Raji (cell line): Measurements from ENCODE around the gene RPS6KA5.

Experiments
- POLR2A ChIP-seq: IDR thresholded peaks from 2 replicates; pipeline ENCODE4 v1.6.1; 2011; ENCODE audit warnings: low read depth, low read length, control low read depth; ENCODE audit not compliant: insufficient read depth

Gene RPS6KA5

DNA sequence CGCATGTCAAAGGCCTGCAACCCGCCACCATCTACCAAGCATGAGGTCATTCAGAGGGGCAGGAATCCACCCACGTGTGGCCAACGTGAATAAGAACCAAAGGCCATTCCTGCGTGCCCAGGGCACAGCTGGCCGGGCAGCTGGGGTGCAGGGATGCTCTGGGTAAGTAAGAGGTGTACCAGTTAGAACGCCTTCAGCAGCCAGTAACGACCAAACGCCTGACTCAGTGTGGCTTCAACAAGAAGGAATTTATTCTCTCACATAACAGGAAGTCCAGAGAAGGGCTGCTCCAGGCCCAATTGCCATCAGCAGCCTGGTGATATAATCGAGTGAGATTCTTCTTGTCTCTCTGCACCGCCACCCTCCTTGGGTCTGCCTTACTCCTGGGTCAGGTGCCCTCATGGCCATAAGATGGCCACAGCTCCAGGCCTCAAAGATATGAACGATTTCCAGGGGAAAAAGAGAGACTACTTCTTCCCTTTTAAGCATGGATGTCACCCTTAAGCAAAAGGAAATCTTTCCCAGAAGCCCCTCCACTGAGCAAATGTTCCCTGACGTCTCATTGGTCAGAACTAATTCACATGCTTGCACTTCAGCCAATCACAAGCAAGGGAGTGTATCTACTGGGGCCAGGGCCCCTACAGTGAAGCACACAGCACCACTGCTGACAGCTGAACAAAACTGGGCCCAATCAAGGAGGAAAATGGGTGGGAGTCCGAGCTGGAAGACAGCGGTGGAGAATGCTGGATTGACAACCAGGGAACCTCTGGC, 251.5 kb downstream of the RPS6KA5 start:
- TF ChIP-seq POLR2A: no peak

DNA sequence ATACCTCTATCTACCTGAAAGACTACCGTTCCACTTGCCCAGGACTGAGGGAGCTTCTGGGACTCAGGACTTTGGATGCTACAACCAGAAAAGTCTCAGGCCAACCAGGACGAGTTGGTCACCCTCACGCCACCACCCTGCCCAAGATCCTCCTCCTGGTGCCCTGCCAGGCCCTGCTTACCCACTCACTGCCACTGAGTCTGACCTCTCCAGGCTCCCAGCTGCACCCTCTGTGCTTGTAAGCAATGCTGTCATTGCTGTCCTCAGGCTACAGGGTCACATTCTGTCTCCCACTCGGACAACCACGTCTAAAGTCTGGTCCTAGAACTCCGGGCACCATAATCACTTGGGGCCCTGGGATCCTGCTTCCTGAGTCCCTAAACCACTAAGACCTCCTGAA, 253.4 kb downstream of the RPS6KA5 start:
- no peak for TF ChIP-seq POLR2A

GRCh38 chr14:90805662-90806540, 254.5 kb downstream of the RPS6KA5 start:
- TF ChIP-seq POLR2A: no peak

- no peak for TF ChIP-seq POLR2A
These were observed 255.4 kb downstream of the RPS6KA5 start for GRCh38 chr14:90805084-90805391.

DNA sequence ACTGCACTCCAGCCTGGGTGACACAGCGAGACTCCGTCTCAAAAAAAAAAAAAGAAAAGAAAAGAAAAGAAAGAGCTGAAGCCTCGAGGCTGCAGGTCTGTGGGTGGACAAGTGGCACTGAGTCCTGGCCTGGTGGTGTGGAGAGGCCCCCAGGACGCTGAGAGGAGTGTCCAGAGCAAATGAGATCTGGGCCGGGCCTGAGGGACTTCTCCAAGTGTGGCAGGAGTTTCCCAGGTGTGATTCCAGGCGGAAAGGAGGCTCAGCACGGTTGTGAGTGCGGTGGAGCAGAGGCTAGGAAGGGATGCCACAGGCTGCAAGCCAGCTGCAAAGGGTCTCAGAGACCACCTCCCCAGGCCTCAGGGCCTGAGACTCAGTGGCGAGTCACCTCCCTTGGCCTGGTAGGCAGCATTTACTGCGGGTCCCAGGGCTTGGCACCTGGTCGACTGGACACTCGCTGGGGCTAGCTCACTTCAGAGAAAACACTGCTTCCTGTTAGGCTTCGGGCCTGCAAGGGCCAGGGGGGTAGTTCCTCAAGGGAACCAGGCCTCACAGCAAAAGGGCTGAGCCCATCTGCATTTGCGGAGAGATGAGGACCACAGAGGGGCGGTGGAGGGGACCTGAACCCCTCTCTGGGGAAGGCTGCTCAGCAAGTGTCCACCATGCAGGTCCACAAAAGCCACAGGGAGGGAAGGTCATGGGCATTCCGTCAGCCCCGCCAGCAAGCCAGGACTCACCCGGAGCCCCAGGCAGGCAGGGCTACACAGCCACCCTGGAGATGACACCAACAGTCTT, 256.0 kb downstream of the RPS6KA5 start:
- TF ChIP-seq POLR2A: no peak

DNA sequence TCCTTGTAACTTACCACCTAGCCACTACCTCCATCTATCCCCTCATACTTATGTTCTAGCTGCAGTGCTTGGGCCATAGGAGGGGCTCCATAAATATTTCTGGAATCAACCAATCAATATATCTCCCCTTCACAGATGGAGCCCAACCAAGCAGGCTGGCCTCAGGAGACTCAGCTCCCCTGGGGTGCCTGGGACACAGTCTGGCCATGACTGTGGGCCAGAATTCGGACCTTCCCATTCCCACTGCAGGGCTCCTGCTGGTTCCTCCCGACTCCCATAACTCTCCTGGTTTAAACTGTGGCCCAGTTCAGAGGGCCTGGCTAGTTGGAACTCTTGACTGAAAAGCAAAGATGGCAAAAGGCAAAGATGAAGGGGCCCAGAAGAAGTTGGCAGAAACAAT, 257.2 kb downstream of the RPS6KA5 start:
- no peak for TF ChIP-seq POLR2A

DNA sequence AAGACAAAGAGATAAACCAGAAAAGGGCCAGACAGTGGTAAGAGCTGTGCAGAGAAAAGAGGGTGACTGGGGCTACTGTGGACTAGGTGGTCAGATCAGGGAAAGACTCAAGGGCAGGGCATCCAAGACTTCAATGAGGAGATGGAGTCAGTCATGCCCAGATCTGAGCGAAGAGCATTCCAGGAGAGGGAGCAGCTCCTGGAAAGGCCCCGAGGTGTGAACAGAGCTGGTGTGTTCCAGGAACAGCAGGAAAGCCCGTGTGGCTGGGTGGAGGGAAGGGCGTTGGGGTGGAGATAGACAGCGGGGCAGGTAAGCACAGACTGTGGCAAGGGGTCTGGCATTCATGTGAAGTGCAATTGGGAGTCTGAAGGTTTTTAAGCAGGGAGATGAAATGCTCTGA, 261.0 kb downstream of the RPS6KA5 start:
- TF ChIP-seq POLR2A: no peak

DNA sequence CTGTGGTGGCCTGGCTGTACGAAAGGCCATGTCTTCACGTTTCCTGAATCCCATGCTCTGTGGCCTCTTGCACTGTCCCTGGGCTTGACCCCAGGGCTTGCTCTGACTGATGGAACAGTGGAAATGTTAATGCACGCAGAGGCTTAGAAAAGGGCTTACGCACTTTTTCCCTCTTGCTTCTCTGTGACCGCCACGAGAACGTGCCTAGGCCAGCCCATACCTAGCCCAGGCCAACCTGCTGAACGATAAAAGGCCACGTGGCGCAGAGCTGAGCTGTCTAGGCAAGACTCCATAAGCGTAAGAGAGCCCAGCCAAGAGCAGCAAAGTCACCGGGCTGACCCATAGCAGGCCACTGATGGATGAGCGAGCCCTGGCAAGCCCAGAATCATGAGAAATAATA, 262.5 kb downstream of the RPS6KA5 start:
- TF ChIP-seq POLR2A: no peak
